ENCODE data around the gene ANKRD42.
"Not testable (repeated sequence)": the region's sequence is repeated elsewhere in the genome, so short reads cannot be mapped to it uniquely, and the experiment has no call there.

The ANKRD42 gene

GRCh38 chr11:83172551-83172950, 21.0 kb upstream of the ANKRD42 start:
- no peak for DNase-seq (ENCODE audit: low spot score)

GRCh38 chr11:83174008-83174407, 19.5 kb upstream of the ANKRD42 start:
- no peak for DNase-seq (ENCODE audit: low spot score)

DNA sequence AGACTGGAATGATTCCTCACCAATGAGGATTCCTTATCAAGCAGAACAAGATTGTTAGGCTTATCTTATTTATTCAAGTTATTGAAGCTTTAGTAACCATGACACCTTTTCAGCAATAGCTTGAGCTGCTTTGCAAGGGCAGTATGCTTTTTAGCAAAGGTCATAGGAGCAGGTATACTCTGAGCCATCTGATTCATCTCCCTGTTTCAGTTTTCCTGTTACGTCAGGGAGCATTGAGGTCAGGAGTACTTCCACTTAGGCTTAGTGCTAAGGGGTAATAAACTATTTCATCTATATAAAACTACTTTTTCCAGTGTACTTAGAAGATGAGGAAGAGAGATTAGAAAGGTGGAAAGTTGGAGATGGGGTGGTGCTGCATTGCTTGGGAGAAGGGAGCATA, 17.7 kb upstream of the ANKRD42 start:
- DNase-seq (ENCODE audit: low spot score), result no peak

DNA sequence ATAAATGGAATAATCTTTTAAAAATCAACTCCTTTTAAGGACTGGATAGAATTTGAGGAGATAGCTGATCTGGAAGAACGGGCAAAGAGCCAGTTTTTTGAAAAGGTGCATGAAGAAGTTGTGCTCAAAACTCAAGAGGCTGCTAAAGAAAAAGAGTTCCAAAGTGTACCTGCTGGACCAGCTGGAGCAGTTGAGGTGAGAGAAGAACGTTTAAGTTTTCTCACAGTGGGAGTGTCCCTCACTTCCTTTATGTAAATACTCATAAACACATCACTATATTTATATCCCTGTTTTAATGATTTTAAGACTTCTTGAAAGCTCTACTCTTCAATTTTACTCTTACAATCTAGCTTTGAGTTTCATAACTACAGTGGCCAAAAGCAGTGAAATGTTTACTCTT, 11.7 kb upstream of the ANKRD42 start:
- no peak for DNase-seq (ENCODE audit: low spot score)

DNA sequence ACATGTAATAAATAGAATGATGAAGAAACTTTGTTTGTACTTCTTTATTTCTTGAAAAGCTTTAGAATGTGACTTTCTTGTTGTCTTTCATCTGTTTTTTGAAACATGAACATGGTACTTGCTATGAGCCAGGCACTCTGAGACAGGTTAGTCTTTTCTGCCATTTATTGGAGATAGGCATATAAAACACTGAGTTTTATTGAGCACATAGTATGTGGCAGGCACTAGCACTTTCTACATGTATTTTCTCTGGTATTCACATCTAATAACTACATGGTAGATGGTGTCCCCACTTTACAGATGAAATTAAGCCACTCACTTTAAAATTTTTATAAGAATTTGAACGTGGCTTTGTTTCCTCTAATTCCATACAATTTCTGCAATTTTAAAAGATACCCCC, 7.7 kb upstream of the ANKRD42 start:
- DNase-seq (ENCODE audit: low spot score), result no peak

DNA sequence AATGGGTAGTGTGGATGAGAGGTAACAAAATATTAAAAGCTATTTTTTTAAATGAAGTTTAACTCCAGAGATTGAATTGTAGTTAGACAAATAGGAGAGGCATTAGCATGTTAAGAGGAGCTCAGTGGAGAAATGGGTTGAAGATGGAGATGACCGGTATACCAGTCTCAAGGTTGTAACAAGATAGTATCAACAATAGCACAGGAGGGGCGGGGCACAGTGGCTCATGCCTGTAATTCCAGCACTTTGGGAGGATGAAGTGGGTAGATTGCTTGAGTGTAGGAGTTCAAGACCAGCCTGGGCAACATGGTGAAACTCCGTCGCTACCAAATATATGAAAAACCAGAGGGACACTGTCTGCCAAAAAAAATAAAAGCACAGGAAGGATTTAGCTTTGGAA, 6.0 kb upstream of the ANKRD42 start:
- no peak for DNase-seq (ENCODE audit: low spot score)

- DNase-seq (ENCODE audit: low spot score), result no peak
These were observed 2.0 kb upstream of the ANKRD42 start for GRCh38 chr11:83191491-83191890.

GRCh38 chr11:83191986-83192385, 1.5 kb upstream of the ANKRD42 start:
- no peak for DNase-seq (ENCODE audit: low spot score)

DNA sequence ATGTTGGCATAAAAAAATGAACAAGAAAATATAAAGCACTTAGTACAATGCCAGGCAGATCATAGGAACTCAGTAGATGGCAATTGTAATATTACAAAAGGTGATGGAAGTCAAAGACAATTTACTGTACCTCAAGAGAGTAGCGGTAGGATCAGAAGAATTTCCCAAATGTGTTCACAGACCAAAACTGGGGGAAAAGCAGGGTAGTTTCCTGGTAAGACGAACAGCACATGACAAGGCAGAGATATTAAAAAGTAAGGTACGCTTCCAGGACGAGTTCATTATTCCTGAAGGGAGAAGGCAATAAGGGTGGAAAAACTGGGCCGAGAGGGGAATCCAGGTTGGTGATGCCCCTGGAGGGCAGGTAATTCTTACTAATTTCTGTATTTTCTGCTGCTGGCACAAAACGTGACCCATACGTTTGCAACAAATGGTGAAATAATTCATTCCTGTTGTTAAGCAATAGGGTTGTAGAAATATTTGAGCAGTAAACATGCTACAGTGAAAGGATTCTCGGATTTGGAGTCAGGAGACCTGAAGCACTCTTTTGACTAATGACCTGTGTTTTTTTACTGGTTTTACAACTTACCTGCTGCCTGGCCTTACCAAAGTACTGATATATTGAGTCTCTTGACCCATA, 786 bp upstream of the ANKRD42 start:
- no peak for DNase-seq (ENCODE audit: low spot score)

GRCh38 chr11:83194281-83195142, 1.0 kb downstream of the ANKRD42 start:
- peak; percentile 13 for DNase-seq (ENCODE audit: low spot score)

DNA sequence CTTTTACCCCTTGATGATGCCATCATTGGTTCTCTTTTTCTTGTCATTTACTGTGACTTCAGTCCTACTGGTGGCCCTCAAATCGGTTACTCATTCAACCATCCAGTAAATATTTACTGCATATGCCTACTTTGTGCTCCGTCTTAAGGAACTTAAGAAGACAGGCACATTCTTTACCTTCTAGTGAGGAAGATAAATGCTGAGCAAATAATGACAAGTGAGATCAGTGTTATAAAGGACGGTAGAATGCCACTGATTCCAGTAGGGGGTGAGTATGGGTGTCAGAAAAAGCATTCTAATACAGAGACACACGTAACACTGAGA, 1.6 kb downstream of the ANKRD42 start:
- no peak for DNase-seq (ENCODE audit: low spot score)

DNA sequence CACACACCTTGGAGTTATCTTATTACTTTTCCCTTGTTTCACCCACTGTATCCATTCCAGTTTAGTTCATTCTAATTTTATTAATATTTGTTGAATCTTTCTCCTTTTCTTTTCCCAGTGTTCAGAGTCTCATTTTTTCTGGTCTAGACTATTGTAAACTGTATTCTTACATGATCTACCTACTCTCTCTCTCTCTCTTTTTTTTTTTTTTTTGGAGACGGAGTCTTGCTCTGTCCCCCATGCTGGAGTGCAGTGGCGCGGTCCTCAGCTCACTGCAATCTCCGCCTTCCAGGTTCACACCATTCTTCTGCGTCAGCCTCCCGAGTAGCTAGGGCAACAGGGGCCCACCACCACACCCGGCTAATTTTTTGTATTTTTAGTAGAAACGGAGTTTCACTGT, 2.1 kb downstream of the ANKRD42 start:
- no peak for DNase-seq (ENCODE audit: low spot score)

GRCh38 chr11:83200035-83200434, 6.5 kb downstream of the ANKRD42 start:
- no peak for DNase-seq (ENCODE audit: low spot score)

DNA sequence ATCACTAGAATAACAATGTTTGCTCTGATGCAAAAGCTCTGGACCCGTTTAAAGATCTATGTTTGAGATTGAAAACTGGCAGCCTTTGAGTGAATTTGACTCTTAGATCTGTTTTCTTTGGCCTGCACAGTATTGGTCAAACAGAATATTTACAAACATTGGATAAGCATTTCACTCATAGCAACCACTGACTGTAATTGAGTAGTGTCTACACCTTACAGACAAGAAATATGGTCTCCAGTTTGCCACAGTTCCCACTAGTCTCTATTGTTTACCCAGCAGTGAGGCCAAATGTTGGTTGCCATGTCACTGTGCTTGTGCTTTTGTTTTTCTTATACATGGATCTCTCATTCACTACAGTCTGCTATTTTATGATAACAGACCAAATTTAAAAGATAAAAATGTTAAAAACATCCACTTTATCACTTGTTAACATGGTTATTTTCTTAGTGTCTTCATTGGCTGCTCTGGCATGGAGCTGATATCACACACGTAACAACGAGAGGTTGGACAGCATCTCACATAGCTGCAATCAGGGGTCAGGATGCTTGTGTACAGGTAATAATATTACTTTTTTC, 12.2 kb downstream of the ANKRD42 start:
- no peak for DNase-seq (ENCODE audit: low spot score)

GRCh38 chr11:83206221-83206620, 12.7 kb downstream of the ANKRD42 start:
- no peak for DNase-seq (ENCODE audit: low spot score)

DNA sequence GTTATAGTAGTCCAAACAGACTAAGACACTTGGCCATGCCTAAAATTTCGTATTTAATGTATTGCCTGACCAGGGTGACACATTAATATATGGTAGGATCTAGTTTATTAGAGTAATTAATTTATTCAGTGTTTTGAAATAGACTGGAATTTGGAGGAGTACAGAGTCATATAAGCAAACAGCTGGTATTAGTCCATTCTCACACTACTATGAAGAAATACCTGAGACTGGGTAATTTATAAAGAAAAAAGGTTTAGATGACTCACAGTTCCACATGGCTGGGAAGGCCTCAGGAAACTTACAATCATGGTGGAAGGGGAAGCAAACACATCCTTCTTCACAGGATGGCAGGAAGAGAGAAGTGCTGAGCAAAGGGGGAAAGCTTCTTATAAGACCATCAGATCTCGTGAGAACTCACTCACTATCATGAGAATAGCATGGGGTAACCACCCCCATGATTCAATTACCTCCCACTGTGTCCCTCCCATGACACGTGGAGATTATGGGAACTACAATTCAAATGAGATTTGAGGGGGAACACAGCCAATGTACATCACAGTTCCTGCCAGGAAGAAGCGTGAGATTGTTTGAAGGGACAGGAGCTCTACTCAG, 13.4 kb downstream of the ANKRD42 start:
- not testable (repeated sequence) for DNase-seq (ENCODE audit: low spot score)

DNA sequence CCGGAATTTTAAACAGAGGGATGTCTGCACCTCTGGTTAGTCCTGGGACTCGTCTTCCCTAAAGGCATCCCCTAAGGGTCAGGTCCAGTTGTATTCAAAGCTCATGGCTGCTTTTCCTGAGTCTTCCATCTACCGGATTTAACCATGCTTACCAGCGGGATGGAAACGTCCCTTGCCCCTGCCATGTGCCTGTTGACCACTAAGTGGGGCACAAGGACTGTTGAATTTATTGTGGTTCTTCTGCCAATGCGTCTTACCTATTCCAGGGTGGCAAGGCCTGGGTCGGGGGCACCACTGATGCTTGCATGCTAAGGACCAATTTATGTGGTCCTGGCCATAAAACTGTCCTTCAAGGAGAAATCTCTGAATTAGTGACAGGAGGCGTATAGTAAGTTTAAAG, 25.6 kb downstream of the ANKRD42 start:
- DNase-seq (ENCODE audit: low spot score), result no peak

DNA sequence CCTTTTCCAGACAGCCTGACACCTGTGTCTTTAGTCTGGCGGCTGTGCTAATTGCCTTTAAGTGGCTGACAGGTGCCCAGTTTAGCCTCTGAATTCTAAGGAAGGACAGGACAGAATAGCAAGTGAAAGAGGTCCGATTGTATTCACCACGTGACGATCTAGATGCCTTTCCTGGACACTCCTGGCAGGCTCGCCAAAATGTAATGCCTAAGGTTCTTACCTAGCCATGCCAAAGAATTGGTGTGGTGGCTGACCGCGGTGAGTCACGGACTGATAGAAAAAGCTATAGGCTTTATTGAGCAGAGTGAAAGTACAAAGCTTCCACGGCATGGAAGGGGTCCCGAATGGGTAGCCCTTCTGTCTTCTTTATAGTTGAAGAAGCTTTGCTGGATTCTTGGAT, 26.7 kb downstream of the ANKRD42 start:
- no peak for DNase-seq (ENCODE audit: low spot score)

DNA sequence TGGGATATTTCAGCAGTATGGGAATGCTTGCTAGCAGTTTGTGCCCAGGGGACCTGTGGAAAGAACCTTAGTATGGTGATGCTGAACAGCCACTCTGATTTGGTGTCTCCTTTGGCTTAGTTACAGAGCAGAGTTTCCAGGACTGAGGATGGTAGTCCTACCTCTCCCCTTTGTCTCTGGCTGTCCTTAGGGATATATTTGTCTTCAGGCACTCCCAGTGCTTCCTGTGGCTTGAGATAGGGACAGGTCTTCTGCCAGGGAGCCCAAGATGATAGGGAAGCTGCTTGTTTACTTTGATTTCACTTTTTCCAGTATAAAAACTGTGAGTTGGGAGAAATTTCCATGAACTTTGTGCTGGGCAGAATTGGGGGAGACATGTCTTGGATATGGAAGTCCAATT, 28.2 kb downstream of the ANKRD42 start:
- DNase-seq (ENCODE audit: low spot score), result no peak

GRCh38 chr11:83222499-83222898, 29.0 kb downstream of the ANKRD42 start:
- DNase-seq (ENCODE audit: low spot score), result no peak

GRCh38 chr11:83223457-83223856, 29.9 kb downstream of the ANKRD42 start:
- no peak for DNase-seq (ENCODE audit: low spot score)

DNA sequence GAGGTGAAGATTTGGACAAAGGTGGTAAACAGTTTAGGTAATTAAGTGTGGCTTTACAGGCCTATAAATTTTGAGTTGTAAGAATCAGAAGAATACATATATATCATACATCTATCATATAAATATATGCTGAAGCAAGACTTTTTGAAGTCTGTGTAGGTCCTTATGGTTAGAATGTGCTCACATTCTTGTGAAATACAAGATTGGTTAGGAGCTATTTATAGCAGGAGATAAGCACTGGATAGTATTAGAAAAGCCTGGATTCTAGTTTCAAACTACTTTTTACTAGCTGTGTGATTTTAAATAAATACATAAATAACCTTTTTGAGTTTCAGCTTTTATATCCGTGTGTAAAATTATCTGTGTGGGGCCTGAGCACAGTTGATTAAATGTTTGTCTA, 42.3 kb downstream of the ANKRD42 start:
- DNase-seq (ENCODE audit: low spot score), result no peak

DNA sequence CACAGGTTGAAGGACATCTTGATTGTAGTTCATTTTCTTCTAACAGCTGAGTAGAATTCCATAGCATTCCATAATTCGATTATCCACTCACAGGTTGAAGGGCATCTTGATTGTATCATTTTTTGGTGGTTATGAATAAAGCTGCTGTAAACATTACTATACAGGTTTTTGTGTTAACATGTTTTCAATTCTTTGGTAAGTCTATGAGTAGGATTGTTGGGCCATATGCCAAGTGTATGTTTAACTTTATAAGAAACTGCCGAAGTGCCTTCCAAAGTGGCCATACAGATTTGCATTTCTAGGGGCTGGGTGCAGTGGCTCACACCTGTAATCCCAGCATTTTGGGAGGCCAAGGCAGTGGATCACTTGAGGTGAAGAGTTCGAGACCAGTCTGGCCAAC, 44.6 kb downstream of the ANKRD42 start:
- DNase-seq (ENCODE audit: low spot score), result no peak
